ENCODE results near the gene PRKCE. TPM values are rescaled to one million over a fixed set of nuclear protein-coding genes. Genes with fewer than 3 reads are reported as not detected.

PRKCE gene
- total and polyA plus RNA-seq, 2 donors (not counting 3 experiments of a cell fraction or from before 2014, with no cell fraction given), result 27.9 to 33.9 TPM

DNA sequence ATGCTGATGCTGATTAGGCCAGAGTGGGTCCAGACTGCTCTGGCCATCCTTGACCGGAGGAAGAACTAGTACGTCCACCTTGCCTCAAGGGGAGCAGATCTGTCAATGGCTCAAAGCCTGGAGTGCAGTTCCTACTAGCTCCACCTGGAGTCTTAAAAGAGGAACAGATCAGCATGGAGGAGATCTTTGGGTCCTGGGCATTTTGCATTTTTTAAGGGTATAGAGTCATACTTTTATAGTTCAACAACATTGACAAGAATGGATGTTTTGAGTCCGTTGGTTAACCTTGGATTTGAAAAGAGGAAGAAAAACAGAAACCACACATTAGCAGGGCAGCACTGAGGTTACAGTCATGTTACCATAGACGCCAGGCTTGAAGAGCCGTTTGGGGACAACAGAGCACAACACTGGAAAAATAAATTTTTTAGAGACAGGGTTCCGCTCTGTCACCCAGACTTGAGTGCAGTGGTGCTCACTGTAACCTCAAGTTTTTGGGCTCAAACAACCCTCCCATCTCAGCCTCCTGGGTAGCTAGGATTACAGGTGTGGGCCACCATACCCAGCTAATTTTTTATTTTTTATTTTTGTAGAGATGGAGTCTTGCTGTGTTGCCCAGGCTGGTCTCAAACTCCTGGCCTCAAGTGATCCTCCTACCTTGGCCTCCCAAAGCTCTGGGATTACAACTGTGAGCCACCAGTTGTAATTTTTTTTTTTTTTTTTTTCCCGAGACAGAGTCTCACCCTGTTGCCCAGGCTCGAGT, 78.5 kb downstream of the PRKCE start:
- no peak overlapping the region for H3K4me2 ChIP-seq (ENCODE audit: insufficient read depth, low read length)
- intact Hi-C loops (cut with micrococcal nuclease), result no loop called here
- no peak for TF ChIP-seq GATA2 (IDR thresholded peaks at IDR 0.05; ENCODE audit: insufficient read depth, insufficient read length, low read depth, low read length)
- TF ChIP-seq, protein P1, sequence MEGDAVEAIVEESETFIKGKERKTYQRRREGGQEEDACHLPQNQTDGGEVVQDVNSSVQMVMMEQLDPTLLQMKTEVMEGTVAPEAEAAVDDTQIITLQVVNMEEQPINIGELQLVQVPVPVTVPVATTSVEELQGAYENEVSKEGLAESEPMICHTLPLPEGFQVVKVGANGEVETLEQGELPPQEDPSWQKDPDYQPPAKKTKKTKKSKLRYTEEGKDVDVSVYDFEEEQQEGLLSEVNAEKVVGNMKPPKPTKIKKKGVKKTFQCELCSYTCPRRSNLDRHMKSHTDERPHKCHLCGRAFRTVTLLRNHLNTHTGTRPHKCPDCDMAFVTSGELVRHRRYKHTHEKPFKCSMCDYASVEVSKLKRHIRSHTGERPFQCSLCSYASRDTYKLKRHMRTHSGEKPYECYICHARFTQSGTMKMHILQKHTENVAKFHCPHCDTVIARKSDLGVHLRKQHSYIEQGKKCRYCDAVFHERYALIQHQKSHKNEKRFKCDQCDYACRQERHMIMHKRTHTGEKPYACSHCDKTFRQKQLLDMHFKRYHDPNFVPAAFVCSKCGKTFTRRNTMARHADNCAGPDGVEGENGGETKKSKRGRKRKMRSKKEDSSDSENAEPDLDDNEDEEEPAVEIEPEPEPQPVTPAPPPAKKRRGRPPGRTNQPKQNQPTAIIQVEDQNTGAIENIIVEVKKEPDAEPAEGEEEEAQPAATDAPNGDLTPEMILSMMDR (IDR thresholded peaks at IDR 0.05; ENCODE audit: extremely low read depth in 1 of 2, insufficient read depth in 1 of 2, low read depth in 1 of 2, low read length in 2 of 2), result peak; percentile 9 to 18
- no peak overlapping the region for H2AFZ ChIP-seq (ENCODE audit: low read depth, low read length)
- H3K79me2 ChIP-seq (ENCODE audit: control insufficient read depth, insufficient read depth, low read length), result no peaks in the 10 kb centered on the region
- H3K27me3 ChIP-seq (ENCODE audit: control insufficient read depth in 2 of 2, insufficient read depth in 2 of 2, low read length in 2 of 2), result no peaks in the 10 kb centered on the region
- H3K4me3 ChIP-seq (replicated peaks in 1 of 3; ENCODE audit: insufficient read depth in 1 of 3, low read depth in 1 of 3, low read length in 3 of 3), result no peak overlapping the region
- BruUV-seq (replicated peaks), result no TSS peak
- no peaks in the 10 kb centered on the region for H3K36me3 ChIP-seq (ENCODE audit: control insufficient read depth in 2 of 2, extremely low read depth in 1 of 2, insufficient read depth in 2 of 2, low read length in 2 of 2)
- no peak overlapping the region for H3K27ac ChIP-seq (ENCODE audit: insufficient read depth, low read depth, low read length)
- H3K9me3 ChIP-seq (replicated peaks; ENCODE audit: control insufficient read depth, insufficient read depth, low read length), result no peaks in the 10 kb centered on the region
- peak; percentile 62 for FAIRE-seq
- H3K4me1 ChIP-seq (ENCODE audit: control insufficient read depth, extremely low read depth, insufficient read depth, low read length), result no peaks in the 10 kb centered on the region
- H4K20me1 ChIP-seq (replicated peaks; ENCODE audit: control insufficient read depth, extremely low read depth, insufficient read depth, low read length), result no peaks in the 10 kb centered on the region
- dilution Hi-C loops (cut with MboI; ENCODE audit: extremely low pct_ligation_motif_present, low sequenced_read_pairs), result no loop called here
- H3K9me1 ChIP-seq (replicated peaks; ENCODE audit: control insufficient read depth, extremely low read depth, insufficient read depth, low read length), result no peaks in the 10 kb centered on the region
- CTCF ChIA-PET, result interaction anchor here (1.0 to 2.6 kb wide), 11 partner anchors 9 to 206 kb away, joined by 3 to 10 read pairs (median 3); no protein-coding TSS in a partner anchor
- POLR2A ChIA-PET, result no interaction called here
- peak; percentile 12 for DNase-seq (ENCODE audit: low read depth, low spot score)
- H3K9ac ChIP-seq (replicated peaks; ENCODE audit: extremely low read depth, insufficient read depth, low read length), result no peak overlapping the region

DNA sequence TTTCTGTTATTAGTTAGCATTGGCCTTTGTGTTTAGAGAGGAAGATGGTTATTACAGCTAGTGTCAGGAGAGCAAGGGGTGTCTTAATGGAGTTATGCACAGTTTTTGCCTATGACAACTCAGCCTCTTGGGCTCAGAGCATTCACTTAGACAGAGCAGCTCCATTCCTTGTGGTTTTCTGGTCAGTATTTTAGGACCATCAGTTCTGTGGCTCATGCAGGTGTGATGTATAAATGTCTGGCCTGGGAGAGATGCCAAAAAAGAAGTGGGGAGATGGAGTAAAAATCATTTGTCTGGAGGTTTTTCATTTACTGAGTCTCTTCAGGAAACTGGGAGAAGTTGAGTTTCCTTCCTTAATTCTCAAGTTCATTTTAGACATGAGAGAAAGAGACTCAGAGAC, 79.7 kb downstream of the PRKCE start:
- H3K4me3 ChIP-seq (replicated peaks in 1 of 3; ENCODE audit: insufficient read depth in 1 of 3, low read depth in 1 of 3, low read length in 3 of 3), result no peak overlapping the region
- TF ChIP-seq, protein P2, sequence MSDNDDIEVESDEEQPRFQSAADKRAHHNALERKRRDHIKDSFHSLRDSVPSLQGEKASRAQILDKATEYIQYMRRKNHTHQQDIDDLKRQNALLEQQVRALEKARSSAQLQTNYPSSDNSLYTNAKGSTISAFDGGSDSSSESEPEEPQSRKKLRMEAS (IDR thresholded peaks at IDR 0.05; ENCODE audit: insufficient read depth, insufficient read length), result no peak
- TF ChIP-seq MYC (IDR thresholded peaks at IDR 0.05; ENCODE audit: low read depth, low read length), result no peak
- no peak for TF ChIP-seq FOS (IDR thresholded peaks at IDR 0.05; ENCODE audit: borderline replicate concordance, insufficient read depth, low read length)
- no peak for TF ChIP-seq GATA2 (IDR thresholded peaks at IDR 0.05; ENCODE audit: insufficient read depth, insufficient read length, low read depth, low read length)
- TF ChIP-seq, protein P1 (IDR thresholded peaks at IDR 0.05; ENCODE audit: extremely low read depth in 1 of 2, insufficient read depth in 1 of 2, low read depth in 1 of 2, low read length in 2 of 2), result no peak
- no peak for TF ChIP-seq POLR2AphosphoS5 (IDR thresholded peaks at IDR 0.05; ENCODE audit: insufficient read depth, low read depth, low read length)
- no peak for TF ChIP-seq POLR2A (IDR thresholded peaks at IDR 0.05; ENCODE audit: low read depth, low read length)
- no peak for TF ChIP-seq EZH2 (IDR thresholded peaks at IDR 0.05; ENCODE audit: borderline replicate concordance, low read depth, low read length, severe bottlenecking)
- no peak for TF ChIP-seq JUN (IDR thresholded peaks at IDR 0.05; ENCODE audit: borderline replicate concordance, insufficient read depth, insufficient read length, low read depth)
- CTCF ChIA-PET, result interaction anchor here (1.3 to 2.6 kb wide), 5 partner anchors 10 to 205 kb away, joined by 3 to 10 read pairs (median 3); no protein-coding TSS in a partner anchor
- FAIRE-seq (no peak), DNase-seq (ENCODE audit: low read depth, low spot score) (peak; percentile 6)
- no peak overlapping the region for H3K27ac ChIP-seq (ENCODE audit: insufficient read depth, low read depth, low read length)
- no peaks in the 10 kb centered on the region for H3K9me1 ChIP-seq (replicated peaks; ENCODE audit: control insufficient read depth, extremely low read depth, insufficient read depth, low read length)
- no peaks in the 10 kb centered on the region for H3K4me1 ChIP-seq (ENCODE audit: control insufficient read depth, extremely low read depth, insufficient read depth, low read length)
- H3K4me2 ChIP-seq (ENCODE audit: insufficient read depth, low read length), result no peak overlapping the region
- dilution Hi-C loops (cut with MboI; ENCODE audit: extremely low pct_ligation_motif_present, low sequenced_read_pairs) (no loop called here), intact Hi-C loops (cut with micrococcal nuclease) (no loop called here)
- H3K79me2 ChIP-seq (ENCODE audit: control insufficient read depth, insufficient read depth, low read length), result no peaks in the 10 kb centered on the region
- no peak overlapping the region for H2AFZ ChIP-seq (ENCODE audit: low read depth, low read length)
- no peaks in the 10 kb centered on the region for H3K27me3 ChIP-seq (ENCODE audit: control insufficient read depth in 2 of 2, insufficient read depth in 2 of 2, low read length in 2 of 2)
- H3K36me3 ChIP-seq (ENCODE audit: control insufficient read depth in 2 of 2, extremely low read depth in 1 of 2, insufficient read depth in 2 of 2, low read length in 2 of 2), result no peaks in the 10 kb centered on the region
- POLR2A ChIA-PET, result no interaction called here
- H3K9ac ChIP-seq (replicated peaks; ENCODE audit: extremely low read depth, insufficient read depth, low read length), result no peak overlapping the region
- no TSS peak for BruUV-seq (replicated peaks)
- no peaks in the 10 kb centered on the region for H4K20me1 ChIP-seq (replicated peaks; ENCODE audit: control insufficient read depth, extremely low read depth, insufficient read depth, low read length)
- H3K9me3 ChIP-seq (replicated peaks; ENCODE audit: control insufficient read depth, insufficient read depth, low read length), result no peaks in the 10 kb centered on the region
